Common myeloid progenitor, CD34-positive (primary cell): ENCODE results near the gene FAR2.
"Not testable (repeated sequence)": the region's sequence is repeated elsewhere in the genome, so short reads cannot be mapped to it uniquely, and the experiment has no call there.

Experiments used
- CTCF ChIA-PET: fragments of 350-600 bp; sonication (Branson Sonifier 250); formaldehyde crosslinking; loops from one replicate; lab custom pipeline; 2021; ENCODE audit warnings: antibody characterized with exemption; lab: Charles Lee
- POLR2A ChIA-PET: fragments of 350-600 bp; sonication (Branson Sonifier 250); formaldehyde crosslinking; loops from one replicate; lab custom pipeline; 2021; ENCODE audit warnings: antibody characterized with exemption; lab: Charles Lee
- DNase-seq, 3 donors: peaks; one replicate each; pipeline versions ENCODE4 v3.0.0 to v3.0.0-alpha.2; 2013
- H3K27ac ChIP-seq, 2 experiments: 1 replicate in 1 of 2; 2 replicates in 1 of 2; pipeline ENCODE4 v1.7.0; 2013; ENCODE audit warnings: inconsistent platforms in 2 of 2, low read length in 2 of 2, mild to moderate bottlenecking in 2 of 2, low read depth in 1 of 2, moderate library complexity in 1 of 2; ENCODE audit not compliant: severe bottlenecking in 2 of 2, insufficient read depth in 1 of 2, poor library complexity in 1 of 2
- H3K27me3 ChIP-seq, 5 experiments: replicated peaks in 2 of 5; 1 replicate in 3 of 5; 2 replicates in 2 of 5; pipeline versions ENCODE4 v1.6.1 to v1.7.0; 2013; ENCODE audit warnings: low read length in 4 of 5, mild to moderate bottlenecking in 2 of 5, moderate library complexity in 2 of 5, inconsistent platforms in 1 of 5; ENCODE audit not compliant: insufficient read depth in 5 of 5, control insufficient read depth in 4 of 5
- H3K36me3 ChIP-seq, 4 experiments: 1 replicate in 2 of 4; 2 replicates in 2 of 4; pipeline versions ENCODE4 v1.6.1 to v1.7.0; 2013; ENCODE audit warnings: low read length in 3 of 4, control low read depth in 1 of 4, mild to moderate bottlenecking in 1 of 4; ENCODE audit not compliant: control insufficient read depth in 4 of 4, insufficient read depth in 4 of 4
- H3K4me1 ChIP-seq, 4 experiments: 1 replicate in 3 of 4; 2 replicates in 1 of 4; pipeline versions ENCODE4 v1.6.1 to v1.7.1; 2013; ENCODE audit warnings: low read length in 3 of 4, mild to moderate bottlenecking in 3 of 4, control low read depth in 1 of 4, inconsistent platforms in 1 of 4, moderate library complexity in 1 of 4; ENCODE audit not compliant: control insufficient read depth in 4 of 4, insufficient read depth in 4 of 4; ENCODE audit errors: control extremely low read depth in 1 of 4
- H3K4me3 ChIP-seq, 7 experiments: 1 replicate in 4 of 7; 2 replicates in 3 of 7; pipeline versions ENCODE4 v1.5.1 to v1.7.0; 2013; ENCODE audit warnings: mild to moderate bottlenecking in 7 of 7, low read length in 6 of 7, moderate library complexity in 6 of 7, inconsistent platforms in 2 of 7, low read depth in 2 of 7, control low read depth in 1 of 7; ENCODE audit not compliant: insufficient read depth in 4 of 7, control insufficient read depth in 1 of 7; ENCODE audit errors: extremely low read depth in 1 of 7
- H3K9me3 ChIP-seq, 5 experiments: 1 replicate in 4 of 5; 2 replicates in 1 of 5; pipeline versions ENCODE4 v1.6.1 to v1.7.1; 2013; ENCODE audit warnings: low read length in 4 of 5, mild to moderate bottlenecking in 2 of 5, inconsistent platforms in 1 of 5, low read depth in 1 of 5, moderate library complexity in 1 of 5; ENCODE audit not compliant: control insufficient read depth in 4 of 5, insufficient read depth in 2 of 5; ENCODE audit errors: control extremely low read depth in 1 of 5
- WGBS: methylation state at CpG from one replicate; pipeline ENCODE4 v1.1.5; 2013; ENCODE audit not compliant: insufficient coverage; 5-methylcytosine and 5-hydroxymethylcytosine counted together

The FAR2 gene

DNA sequence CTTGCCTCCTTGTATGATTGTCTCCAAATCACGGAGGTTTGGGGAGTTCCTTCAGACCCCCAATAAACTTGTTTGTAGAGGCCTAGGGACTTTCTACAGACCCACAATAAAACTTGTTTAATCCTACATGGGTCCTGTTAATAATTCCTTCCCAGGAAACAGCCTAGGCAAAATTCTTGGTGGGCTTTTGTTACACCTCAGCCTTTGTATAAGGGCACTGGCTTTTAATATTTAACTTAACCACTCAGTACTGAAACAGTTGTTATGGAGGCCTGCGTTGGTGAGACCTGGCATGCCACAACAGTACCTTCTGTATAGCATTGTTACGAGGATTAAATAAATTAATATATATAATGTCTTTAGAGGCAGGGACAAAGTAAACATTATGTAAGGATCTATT lies 32.7 kb upstream of the FAR2 start:
- Histone ChIP-seq H3K4me3 (no peak overlapping the region), H3K27ac (no peak overlapping the region), H3K4me1 (peaks cover 0 to 3% (median 0%) of the 10 kb centered on the region in 4 experiments), H3K36me3 (no peaks in the 10 kb centered on the region), H3K9me3 (peaks cover 2 to 11% (median 7%) of the 10 kb centered on the region in 5 experiments), H3K27me3 (no peaks in the 10 kb centered on the region)
- DNase-seq, result no peak
- WGBS, result 80% methylated on average over 1 of the region's 3 CpGs
- ChIA-PET CTCF (interaction anchor here (0.9 to 1.5 kb wide), 2 partner anchors 9 to 12 kb away, joined by 3 to 4 read pairs; no protein-coding TSS in a partner anchor), POLR2A (no interaction called here)

DNA sequence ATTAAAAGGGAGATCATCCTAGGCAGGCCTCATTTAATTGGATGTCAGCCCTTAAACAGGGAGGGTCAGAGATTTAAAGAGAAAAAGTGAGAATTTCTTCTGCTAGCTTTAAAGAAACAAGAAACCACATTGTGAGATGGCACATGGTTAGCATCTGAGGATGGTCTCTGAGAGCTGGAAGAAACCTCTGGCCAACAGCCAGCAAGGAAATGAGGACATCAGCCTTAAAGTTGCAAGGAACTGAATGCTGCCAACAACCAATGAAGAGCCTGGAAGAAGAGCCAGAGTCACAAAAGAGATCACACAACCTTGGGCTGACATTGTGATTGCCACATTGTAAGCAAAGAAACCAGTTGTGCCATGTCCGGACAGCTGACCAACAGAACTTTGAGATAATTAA lies 17.5 kb upstream of the FAR2 start:
- Histone ChIP-seq H3K27me3 (no peaks in the 10 kb centered on the region), H3K4me3 (no peak overlapping the region), H3K9me3 (peaks cover 0 to 6% (median 0%) of the 10 kb centered on the region in 5 experiments), H3K27ac (no peak overlapping the region), H3K36me3 (no peaks in the 10 kb centered on the region), H3K4me1 (peaks cover 0 to 7% (median 1%) of the 10 kb centered on the region in 4 experiments)
- ChIA-PET CTCF (no interaction called here), POLR2A (no interaction called here)
- DNase-seq, result peak in 2 of 3 donors; percentile 59 to 62
- WGBS, result no CpG with 5 or more reads among the region's 1 CpG

DNA sequence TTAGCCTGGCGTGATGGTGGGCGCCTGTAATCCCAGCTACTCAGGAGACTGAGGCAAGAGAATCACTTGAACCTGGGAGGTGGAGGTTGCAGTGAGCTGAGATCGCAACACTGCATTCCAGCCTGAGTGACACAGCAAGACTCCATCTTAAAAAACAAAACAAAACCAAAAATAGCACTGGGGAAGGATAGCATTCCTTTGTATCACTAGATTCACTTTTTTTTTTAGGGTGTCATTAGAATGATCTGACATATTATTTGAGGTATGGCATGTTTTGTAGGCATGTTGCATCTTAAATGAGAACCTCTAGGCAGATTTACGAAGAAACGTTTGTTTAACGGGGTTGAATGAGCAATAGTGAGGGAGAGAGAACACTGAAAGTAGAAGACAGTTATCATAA lies 16.8 kb upstream of the FAR2 start:
- H3K9me3 ChIP-seq, result peaks cover 0 to 6% (median 0%) of the 10 kb centered on the region in 5 experiments
- ChIA-PET CTCF (interaction anchor here (1.3 kb wide), 1 partner anchor 13 kb away, joined by 3 read pairs; no protein-coding TSS in a partner anchor), POLR2A (no interaction called here)
- H3K4me3 ChIP-seq, result no peak overlapping the region
- WGBS, result 76% methylated on average over 5 of the region's 6 CpGs
- H3K27me3 ChIP-seq, result no peaks in the 10 kb centered on the region
- H3K4me1 ChIP-seq, result peaks cover 0 to 7% (median 1%) of the 10 kb centered on the region in 4 experiments
- no peak for DNase-seq
- H3K36me3 ChIP-seq, result no peaks in the 10 kb centered on the region
- no peak overlapping the region for H3K27ac ChIP-seq

DNA sequence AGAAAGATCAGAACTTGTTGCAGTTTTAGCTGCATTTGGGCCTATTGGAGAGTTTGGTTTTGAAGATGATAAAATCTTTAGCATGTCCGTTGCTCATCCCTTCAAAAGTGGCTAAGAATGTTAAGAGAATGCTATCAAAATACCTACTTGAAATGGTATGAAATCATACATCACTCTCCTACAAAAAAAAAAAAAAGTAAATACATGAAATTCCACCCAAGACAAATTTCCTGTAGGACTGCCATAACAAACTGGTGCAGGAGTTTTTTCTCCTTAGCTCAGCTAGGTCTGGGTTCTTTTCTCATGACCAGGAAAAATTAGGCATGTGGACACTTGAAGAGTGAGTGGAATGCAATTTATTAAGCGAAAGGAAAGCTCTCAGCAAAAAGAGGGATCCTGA lies 15.9 kb upstream of the FAR2 start:
- H3K4me1 ChIP-seq, result peaks cover 0 to 7% (median 1%) of the 10 kb centered on the region in 4 experiments
- H3K27me3 ChIP-seq, result no peaks in the 10 kb centered on the region
- POLR2A ChIA-PET, result no interaction called here
- no peak for DNase-seq
- WGBS, result 100% methylated on average over 1 of the region's 2 CpGs
- CTCF ChIA-PET, result interaction anchor here (1.3 to 1.5 kb wide), 2 partner anchors 12 to 15 kb away, joined by 3 to 4 read pairs; partner anchors contain the start of gene FAR2
- H3K27ac ChIP-seq, result no peak overlapping the region
- H3K36me3 ChIP-seq, result no peaks in the 10 kb centered on the region
- no peak overlapping the region for H3K4me3 ChIP-seq
- H3K9me3 ChIP-seq, result peaks cover 0 to 6% (median 0%) of the 10 kb centered on the region in 5 experiments

DNA sequence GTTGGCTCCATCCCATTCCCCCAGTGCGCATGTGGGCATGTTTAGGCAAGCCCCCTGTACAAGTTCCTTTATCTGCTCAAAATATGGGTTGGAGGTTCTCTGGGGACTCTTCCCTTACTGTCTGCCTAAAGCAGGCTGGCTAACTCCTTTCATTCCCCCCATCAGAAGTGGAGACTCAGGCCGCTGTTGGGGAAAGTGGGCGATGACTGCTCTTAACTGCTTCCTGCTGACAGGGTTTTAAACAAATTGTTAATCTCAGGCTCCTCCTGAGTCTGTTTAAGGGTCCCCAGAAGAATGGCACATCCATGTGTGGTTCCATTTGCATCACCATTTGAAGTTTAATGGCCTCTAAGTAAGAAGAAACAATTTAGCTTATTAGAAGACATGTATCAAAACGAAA lies 15.4 kb upstream of the FAR2 start:
- Histone ChIP-seq H3K9me3 (peaks cover 0 to 6% (median 0%) of the 10 kb centered on the region in 5 experiments), H3K27me3 (no peaks in the 10 kb centered on the region), H3K4me3 (no peak overlapping the region), H3K4me1 (peaks cover 0 to 7% (median 1%) of the 10 kb centered on the region in 4 experiments), H3K27ac (no peak overlapping the region), H3K36me3 (no peaks in the 10 kb centered on the region)
- CTCF ChIA-PET, result interaction anchor here (0.9 to 1.5 kb wide), 3 partner anchors 12 to 15 kb away, joined by 3 to 4 read pairs (median 3); partner anchors contain the start of gene FAR2
- POLR2A ChIA-PET, result no interaction called here
- WGBS, result 98% methylated on average over 4 of the region's 4 CpGs
- no peak for DNase-seq

DNA sequence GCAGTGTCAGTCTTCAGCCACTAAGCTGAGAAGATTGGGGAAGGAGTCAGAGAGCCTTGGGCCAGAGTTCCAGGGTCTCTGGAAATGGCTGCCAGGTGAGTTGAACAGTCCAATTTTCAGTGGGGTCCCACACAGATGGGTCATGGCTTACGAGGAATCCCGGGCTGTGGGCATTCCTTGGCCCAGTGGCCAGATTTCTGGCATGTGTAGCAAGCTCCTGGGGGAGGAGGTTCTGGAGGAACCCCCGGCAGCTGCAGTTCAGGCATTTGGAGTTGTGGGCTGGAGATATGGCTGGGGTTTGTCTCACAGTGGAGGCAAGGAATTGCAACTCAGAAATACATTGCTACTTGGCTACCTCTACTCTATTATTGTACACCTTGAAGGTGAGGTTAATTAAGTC lies 10.8 kb upstream of the FAR2 start:
- CTCF ChIA-PET, H3K4me3 ChIP-seq, DNase-seq, H3K4me1 ChIP-seq, POLR2A ChIA-PET, H3K36me3 ChIP-seq, H3K27me3 ChIP-seq, H3K27ac ChIP-seq: not testable (repeated sequence)
- WGBS, result 100% methylated on average over 2 of the region's 3 CpGs
- peaks cover 0 to 12% (median 4%) of the 10 kb centered on the region in 5 experiments for H3K9me3 ChIP-seq

DNA sequence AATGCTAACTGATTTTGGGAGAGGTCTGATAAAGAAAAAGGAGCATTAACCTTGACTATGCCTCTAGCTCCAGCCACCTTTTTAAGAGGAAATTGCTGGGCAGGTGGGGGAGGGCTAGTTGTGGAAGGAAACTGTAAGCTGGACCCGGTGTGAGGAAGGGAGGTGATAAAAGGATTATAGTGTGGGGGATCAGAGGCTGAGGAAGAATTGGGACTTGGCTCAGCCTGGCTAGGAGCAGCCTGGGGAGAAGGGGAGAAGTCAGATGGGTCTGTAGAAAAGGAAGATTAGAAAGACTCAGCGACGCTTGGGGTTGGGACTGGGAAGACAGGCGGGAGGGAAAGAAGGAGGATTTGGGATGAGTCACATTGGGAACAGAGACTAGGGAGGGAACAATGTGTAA lies 10.2 kb upstream of the FAR2 start:
- H3K9me3 ChIP-seq, POLR2A ChIA-PET, CTCF ChIA-PET, H3K27ac ChIP-seq, H3K27me3 ChIP-seq, H3K4me3 ChIP-seq, H3K4me1 ChIP-seq, DNase-seq, H3K36me3 ChIP-seq: not testable (repeated sequence)
- WGBS, result 69% methylated on average over 3 of the region's 4 CpGs
